Rectal smooth muscle tissue (tissue), 1 donor: ENCODE measurements around the gene AKT3.

Source experiments
- H3K27ac ChIP-seq: one replicate; pipeline ENCODE4 v1.7.0; 2013; ENCODE audit warnings: low read depth, low read length, inconsistent platforms
- H3K27me3 ChIP-seq: one replicate; pipeline ENCODE4 v1.7.0; 2013; ENCODE audit warnings: low read length; ENCODE audit not compliant: control insufficient read depth, insufficient read depth
- H3K36me3 ChIP-seq: one replicate; pipeline ENCODE4 v1.7.0; 2013; ENCODE audit warnings: low read length; ENCODE audit not compliant: control insufficient read depth, insufficient read depth
- H3K4me1 ChIP-seq: one replicate; pipeline ENCODE4 v1.7.0; 2013; ENCODE audit warnings: low read length; ENCODE audit not compliant: control insufficient read depth, insufficient read depth
- H3K4me3 ChIP-seq: one replicate; pipeline ENCODE4 v1.7.0; 2013; ENCODE audit warnings: low read length
- H3K9ac ChIP-seq: one replicate; pipeline ENCODE4 v1.7.0; 2013; ENCODE audit warnings: low read length

AKT3 gene

DNA sequence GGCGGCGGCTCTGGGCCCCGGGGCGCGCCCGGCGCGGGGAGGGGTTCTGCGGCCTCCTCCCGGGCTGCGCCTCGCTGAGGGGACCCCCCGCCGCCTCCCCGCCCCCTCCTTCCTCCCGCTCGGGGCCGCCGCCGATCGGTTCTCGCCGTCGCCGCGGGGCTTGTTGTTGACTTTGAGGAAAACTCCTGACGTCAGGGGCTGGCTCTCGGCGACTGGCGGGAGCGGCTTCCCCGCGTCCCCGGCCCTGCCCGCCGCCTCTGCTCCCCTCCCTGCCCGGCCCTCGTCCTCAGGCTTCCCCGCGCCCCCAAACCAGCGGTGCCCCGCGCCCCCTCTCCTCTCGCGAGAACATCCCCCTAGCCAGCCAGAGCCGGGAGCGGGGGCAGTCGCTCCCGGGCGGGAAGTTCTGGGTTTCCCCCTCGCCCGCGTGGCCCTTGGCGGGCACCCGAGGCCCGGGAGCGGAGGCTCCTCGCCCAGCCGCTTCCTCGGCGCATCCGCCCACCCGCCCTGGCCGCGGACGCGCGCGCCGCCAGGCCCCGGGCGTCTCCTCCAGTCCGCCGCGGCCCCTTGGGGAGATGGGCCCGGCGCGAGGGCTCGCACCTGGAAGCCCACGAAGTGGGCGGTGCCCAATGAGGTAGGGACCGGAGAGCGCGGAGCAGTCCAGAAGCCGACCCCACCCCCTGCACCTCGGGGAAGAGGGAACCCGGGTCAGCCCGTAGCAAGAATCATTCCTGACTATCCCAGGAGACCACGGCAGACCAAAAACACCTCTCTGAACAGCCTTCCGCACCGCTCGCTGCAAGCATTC, 611 bp upstream of the AKT3 start:
- Histone ChIP-seq H3K27ac (peak overlapping the region; percentile 94), H3K27me3 (no peaks in the 10 kb centered on the region), H3K4me3 (peak overlapping the region; percentile 70), H3K9ac (peak overlapping the region; percentile 54), H3K36me3 (no peaks in the 10 kb centered on the region), H3K4me1 (peaks cover 4% of the 10 kb centered on the region)

DNA sequence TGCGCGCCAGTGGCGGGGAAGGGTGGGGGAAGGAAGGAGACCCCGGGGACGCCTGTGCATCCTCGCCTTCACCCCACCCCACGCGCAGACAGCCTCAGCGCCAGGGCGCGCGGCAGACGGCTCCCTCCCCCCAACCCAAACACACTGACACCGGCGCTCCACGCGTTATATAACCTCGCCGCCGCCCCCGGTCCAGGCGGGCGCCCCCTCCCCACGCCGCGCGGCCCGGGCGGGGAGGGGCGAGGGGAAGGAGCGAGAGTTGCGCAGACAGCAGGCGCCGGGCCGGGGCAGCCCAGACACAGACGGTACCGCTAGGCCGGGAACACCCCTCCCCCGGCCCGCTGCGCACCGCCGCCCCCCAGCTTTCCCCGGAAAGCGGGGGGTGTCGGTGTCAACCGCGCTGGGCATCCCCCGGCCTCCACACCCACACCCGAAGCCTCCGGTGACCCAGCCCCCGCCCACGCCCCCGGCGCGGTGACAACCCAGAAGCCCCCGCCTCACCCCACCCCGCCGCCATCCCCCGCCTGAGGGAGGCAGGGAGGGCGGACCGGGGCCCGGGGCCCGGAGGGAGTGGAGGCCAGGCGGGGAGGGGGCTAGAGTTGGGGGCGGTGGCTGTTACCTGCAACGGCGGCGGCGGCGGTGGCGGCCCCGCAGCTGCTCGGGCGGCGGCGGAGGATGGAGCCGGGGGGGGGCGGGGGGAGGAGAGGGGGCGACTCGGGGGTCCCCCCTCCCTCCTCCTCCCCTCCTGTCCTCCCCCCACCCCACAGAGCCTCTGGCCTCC, 432 bp downstream of the AKT3 start:
- peaks cover 4% of the 10 kb centered on the region for H3K4me1 ChIP-seq
- H3K9ac ChIP-seq, result no peak overlapping the region
- H3K27me3 ChIP-seq, result no peaks in the 10 kb centered on the region
- no peaks in the 10 kb centered on the region for H3K36me3 ChIP-seq
- H3K27ac ChIP-seq, result peak overlapping the region; percentile 94
- H3K4me3 ChIP-seq, result peak overlapping the region; percentile 58

GRCh38 chr1:243848858-243849420, 1.1 kb downstream of the AKT3 start:
- Histone ChIP-seq H3K4me3 (peak overlapping the region; percentile 58), H3K27ac (peak overlapping the region; percentile 94), H3K27me3 (no peaks in the 10 kb centered on the region), H3K36me3 (no peaks in the 10 kb centered on the region), H3K4me1 (peaks cover 4% of the 10 kb centered on the region), H3K9ac (peak overlapping the region; percentile 13)

DNA sequence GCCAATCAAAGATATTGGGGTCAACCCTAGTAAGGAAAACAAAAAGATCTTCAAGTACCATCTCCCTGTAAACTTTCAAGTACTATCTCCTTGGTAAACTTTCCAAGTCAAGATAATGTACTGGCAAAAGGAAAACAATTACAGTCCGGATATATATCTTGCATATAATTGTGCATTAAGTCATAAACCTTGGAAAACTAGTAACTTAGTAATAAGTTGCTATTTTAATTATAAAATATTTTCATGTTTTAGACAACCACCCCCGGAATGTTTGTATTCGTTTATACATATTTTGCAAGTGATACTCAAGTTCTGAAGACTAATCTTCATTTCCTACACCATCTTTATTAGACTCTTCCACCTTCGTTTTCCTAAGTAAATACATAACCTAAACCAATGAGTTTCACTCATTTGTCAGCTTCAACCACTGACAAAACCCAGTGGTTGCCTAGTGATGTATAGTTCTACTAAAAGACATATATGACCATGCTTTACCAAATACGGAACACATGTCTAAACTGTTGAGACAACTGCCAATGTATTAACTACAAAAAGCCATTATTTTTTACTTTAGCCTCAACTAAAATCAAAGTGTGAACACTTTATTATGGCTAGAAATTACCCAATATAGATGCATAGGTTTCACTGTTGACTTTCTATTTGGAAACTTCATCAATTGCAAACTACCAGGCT, 1.7 kb downstream of the AKT3 start:
- Histone ChIP-seq H3K9ac (no peak overlapping the region), H3K27ac (peak overlapping the region; percentile 94), H3K36me3 (no peaks in the 10 kb centered on the region), H3K4me1 (peaks cover 4% of the 10 kb centered on the region), H3K27me3 (no peaks in the 10 kb centered on the region), H3K4me3 (peak overlapping the region; percentile 58)

- Histone ChIP-seq H3K27ac (no peak overlapping the region), H3K9ac (no peak overlapping the region), H3K27me3 (no peaks in the 10 kb centered on the region), H3K4me1 (peaks cover 4% of the 10 kb centered on the region), H3K36me3 (no peaks in the 10 kb centered on the region), H3K4me3 (no peak overlapping the region)
Observed at GRCh38 chr1:243846761-243847160, 3.3 kb downstream of the AKT3 start.

DNA sequence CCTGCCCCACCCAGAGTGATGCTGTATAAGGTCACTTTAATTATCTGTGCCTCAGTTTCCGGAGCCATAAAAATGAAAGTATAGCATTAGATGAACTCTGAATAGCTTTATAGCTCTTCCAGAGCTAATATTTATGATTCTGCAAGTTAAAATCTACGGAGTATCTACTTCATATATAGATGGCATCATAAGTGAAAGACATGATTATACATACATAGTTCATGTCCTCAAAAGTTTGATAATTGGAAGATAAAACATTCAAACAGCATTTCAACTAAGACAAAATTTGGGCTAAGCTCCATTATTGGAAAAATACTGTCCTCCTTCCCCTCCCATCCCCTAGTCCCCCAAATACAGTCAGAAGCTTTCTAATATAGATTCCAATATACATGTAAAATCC, 4.2 kb downstream of the AKT3 start:
- no peaks in the 10 kb centered on the region for H3K36me3 ChIP-seq
- H3K27ac ChIP-seq, result no peak overlapping the region

DNA sequence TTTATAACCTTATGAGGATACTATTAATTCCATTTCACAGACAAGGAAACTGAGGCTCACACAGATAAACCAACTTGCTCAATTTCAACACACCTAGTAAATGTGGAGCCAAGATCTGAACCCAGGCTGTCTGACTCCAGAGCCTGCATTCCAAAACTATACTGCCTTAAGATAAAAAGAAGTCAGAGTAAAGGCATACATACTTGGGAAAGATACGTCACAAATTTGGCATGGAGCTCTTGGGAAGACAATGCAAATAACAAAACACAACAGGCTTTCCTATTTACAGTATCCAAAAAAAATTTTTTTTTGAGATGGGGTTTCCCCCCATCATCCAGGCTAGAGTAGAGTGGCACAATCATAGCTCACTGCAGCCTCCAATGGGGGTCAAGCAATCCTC, 5.9 kb downstream of the AKT3 start:
- Histone ChIP-seq H3K27me3 (no peaks in the 10 kb centered on the region), H3K4me1 (no peaks in the 10 kb centered on the region), H3K9ac (no peak overlapping the region), H3K27ac (no peak overlapping the region), H3K4me3 (no peak overlapping the region), H3K36me3 (no peaks in the 10 kb centered on the region)

More for the DNA sequence above, 4.2 kb downstream of the AKT3 start:
- no peak overlapping the region for H3K4me3 ChIP-seq
- H3K27me3 ChIP-seq, result no peaks in the 10 kb centered on the region
- H3K4me1 ChIP-seq, result no peaks in the 10 kb centered on the region
- H3K9ac ChIP-seq, result no peak overlapping the region

GRCh38 chr1:243842978-243843511, 7.0 kb downstream of the AKT3 start:
- no peaks in the 10 kb centered on the region for H3K27me3 ChIP-seq
- H3K9ac ChIP-seq, result no peak overlapping the region
- no peaks in the 10 kb centered on the region for H3K36me3 ChIP-seq
- H3K4me3 ChIP-seq, result no peak overlapping the region
- H3K4me1 ChIP-seq, result no peaks in the 10 kb centered on the region
- H3K27ac ChIP-seq, result peak overlapping the region; percentile 51

- H3K36me3 ChIP-seq, result no peaks in the 10 kb centered on the region
- H3K4me3 ChIP-seq, result no peak overlapping the region
- no peaks in the 10 kb centered on the region for H3K4me1 ChIP-seq
- H3K9ac ChIP-seq, result no peak overlapping the region
- no peak overlapping the region for H3K27ac ChIP-seq
- no peaks in the 10 kb centered on the region for H3K27me3 ChIP-seq
Observed at GRCh38 chr1:243842161-243842560, 7.9 kb downstream of the AKT3 start.

- H3K9ac ChIP-seq, result no peak overlapping the region
- no peaks in the 10 kb centered on the region for H3K36me3 ChIP-seq
- H3K4me1 ChIP-seq, result no peaks in the 10 kb centered on the region
- H3K4me3 ChIP-seq, result no peak overlapping the region
- no peak overlapping the region for H3K27ac ChIP-seq
- H3K27me3 ChIP-seq, result no peaks in the 10 kb centered on the region
Observed at GRCh38 chr1:243841507-243841906, 8.5 kb downstream of the AKT3 start.

GRCh38 chr1:243837907-243838535, 12.0 kb downstream of the AKT3 start:
- H3K36me3 ChIP-seq, result no peaks in the 10 kb centered on the region
- H3K9ac ChIP-seq, result no peak overlapping the region
- H3K27ac ChIP-seq, result no peak overlapping the region
- no peaks in the 10 kb centered on the region for H3K27me3 ChIP-seq
- no peak overlapping the region for H3K4me3 ChIP-seq
- no peaks in the 10 kb centered on the region for H3K4me1 ChIP-seq
